GM21825 (cell line): Measurements from ENCODE around the gene FGF5.

Experiments used
- ATAC-seq: cut with Tn5 transposase; IDR thresholded peaks from one replicate; pipeline ENCODE4 v1.9.1; 2021; ENCODE audit warnings: mild to moderate bottlenecking, moderate library complexity; ENCODE audit not compliant: unreplicated experiment

The FGF5 gene

DNA sequence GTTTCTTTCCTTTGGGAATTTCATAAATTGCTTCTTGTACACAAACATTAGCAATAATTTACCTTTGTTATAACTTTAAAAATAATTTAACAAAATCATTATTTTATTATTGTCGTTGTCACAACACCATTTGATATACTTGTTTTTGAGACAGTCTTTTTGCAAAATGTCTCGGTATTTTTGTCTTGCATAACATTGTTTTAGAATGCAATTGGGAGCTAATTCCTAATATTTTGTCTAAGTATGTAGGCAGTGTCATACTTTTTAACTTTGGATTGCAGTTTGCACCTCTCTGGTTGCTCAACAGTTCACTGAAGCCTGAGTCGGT, 68.7 kb downstream of the FGF5 start:
- no peak for ATAC-seq

DNA sequence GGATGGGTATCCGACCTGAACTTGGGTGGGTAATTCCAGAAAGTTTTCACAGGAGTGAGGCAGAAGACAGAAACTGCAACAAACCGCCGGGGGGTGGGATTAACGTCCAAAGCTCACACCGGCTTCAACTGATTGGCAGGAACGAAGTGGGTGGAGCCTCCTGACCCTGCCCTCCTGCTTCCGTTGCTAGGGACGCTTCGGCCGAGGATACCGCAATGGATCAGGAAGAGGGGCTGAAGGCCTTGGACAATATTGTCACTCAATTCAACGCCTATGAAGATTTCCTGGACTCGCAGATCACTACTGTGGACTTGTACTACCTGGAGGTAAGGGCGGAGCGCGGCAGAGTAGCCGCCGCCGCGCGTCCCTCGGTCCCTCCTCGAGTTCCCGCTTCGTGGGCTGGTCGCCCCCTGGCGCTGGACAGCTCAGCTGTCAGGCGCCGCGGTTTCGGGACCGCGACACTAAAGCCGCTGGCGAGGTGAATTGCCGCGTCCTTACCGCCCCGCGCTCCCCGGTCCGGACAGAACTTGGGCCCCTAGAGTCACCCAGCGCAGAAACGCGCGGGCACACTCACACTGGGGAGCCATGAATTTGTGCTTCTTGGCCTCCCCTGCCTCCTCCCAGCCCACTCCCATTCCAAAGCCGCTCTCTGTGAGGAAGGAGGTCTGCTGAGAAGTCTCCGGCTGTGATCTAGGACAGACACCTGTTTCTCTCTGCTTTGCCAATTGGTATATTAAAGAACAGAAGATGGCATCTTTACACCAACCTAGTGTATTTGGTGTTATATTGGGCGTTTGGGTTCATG, 69.3 kb downstream of the FGF5 start, which contains the start of gene CFAP299:
Gene CFAP299 (plus strand): TSS at position 177 of the 805 bp plus-strand sequence.
- ATAC-seq: peak; percentile 99

DNA sequence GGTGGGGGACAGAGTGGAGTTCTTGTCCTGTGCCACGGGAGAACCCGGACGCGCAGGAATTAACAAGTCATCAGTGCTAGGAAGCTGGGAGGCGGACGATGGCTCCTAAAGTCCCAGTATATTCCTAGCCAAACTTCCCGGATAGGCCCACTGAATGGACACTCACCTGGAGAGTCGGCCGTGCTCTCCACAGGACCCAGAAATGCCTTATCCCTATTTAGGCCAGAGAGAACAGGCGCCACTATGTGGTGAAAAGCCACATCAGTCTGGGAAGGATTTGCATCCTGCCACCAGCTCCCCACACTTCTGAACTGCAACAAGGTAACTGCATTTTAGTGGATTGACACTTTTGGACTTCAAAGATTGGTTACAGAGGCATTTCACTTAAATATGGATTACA, 70.1 kb downstream of the FGF5 start:
- ATAC-seq: no peak

DNA sequence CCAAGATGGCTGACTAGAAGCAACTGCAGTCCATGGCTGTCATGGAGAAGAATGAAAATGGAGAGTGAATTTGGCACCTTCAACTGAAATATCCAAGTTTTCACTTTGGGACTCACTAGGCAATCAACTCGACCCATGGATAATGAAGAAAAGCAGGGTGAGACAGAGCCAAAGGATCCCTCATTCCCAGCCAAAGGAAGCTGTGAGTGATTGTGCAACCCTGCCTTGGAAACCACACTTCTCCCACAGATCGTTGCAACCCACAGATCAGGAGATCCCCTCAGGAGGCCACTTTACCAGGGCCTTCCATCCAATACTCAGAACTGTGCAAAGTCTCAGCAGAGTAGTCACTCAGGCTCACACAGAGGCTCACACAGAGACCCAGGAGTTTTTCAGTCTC, 73.6 kb downstream of the FGF5 start:
- ATAC-seq: no peak
